ENCODE data around the gene IL18R1. TPM values are rescaled to one million over a fixed set of nuclear protein-coding genes. Genes with fewer than 3 reads are reported as not detected.

Gene IL18R1
- total and polyA plus RNA-seq, 9 of the 15 experiments (the other 6 are each of a cell fraction or from before 2014, with no cell fraction given), result 0.55 to 10.0 (median 2.5) TPM

DNA sequence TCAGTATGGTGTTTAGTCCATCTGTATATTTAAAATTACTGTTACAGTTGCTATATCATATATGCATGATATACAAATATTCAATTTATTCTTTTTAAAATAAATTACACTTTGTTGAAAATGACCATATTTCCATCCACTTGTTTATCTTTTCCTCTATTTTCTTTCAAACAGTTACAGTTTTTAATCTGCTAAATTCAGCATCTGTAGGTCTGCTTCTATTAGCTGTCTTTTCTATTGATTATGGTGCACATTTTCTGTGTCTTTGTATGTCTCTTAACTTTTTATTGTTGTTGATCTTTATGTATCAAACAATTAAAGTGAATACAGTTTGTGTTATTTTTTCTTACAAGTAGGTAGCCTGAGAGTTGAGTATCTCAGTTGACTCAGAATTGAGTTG is 28.1 kb downstream of the IL18R1 start:
- POLR2A ChIA-PET, result no interaction called here
- Histone ChIP-seq H3K79me2 (ENCODE audit: control insufficient read depth, insufficient read depth, low read length) (no peaks in the 10 kb centered on the region), H3K27me3 (ENCODE audit: control insufficient read depth in 2 of 2, insufficient read depth in 2 of 2, low read length in 2 of 2) (no peaks in the 10 kb centered on the region), H3K4me2 (ENCODE audit: insufficient read depth, low read length) (no peak overlapping the region), H3K9me3 (replicated peaks; ENCODE audit: control insufficient read depth, insufficient read depth, low read depth, low read length) (no peaks in the 10 kb centered on the region; the same call in 1 of the 2 replicates), H3K4me1 (replicated peaks in 1 of 2; ENCODE audit: control insufficient read depth in 2 of 2, insufficient read depth in 2 of 2, low read length in 2 of 2) (no peaks in the 10 kb centered on the region), H3K9me1 (ENCODE audit: control insufficient read depth, insufficient read depth, low read length) (no peaks in the 10 kb centered on the region), H4K20me1 (replicated peaks; ENCODE audit: control insufficient read depth, insufficient read depth, low read length) (no peaks in the 10 kb centered on the region; the same call in 1 of the 2 replicates), H3K9ac (ENCODE audit: insufficient read depth in 1 of 2, low read depth in 2 of 2, low read length in 2 of 2) (no peak overlapping the region), H3K36me3 (ENCODE audit: control insufficient read depth, insufficient read depth, low read length) (no peaks in the 10 kb centered on the region), H3K27ac (ENCODE audit: extremely low read depth, low read depth, low read length) (no peak overlapping the region), H3K4me3 (no peak overlapping the region), H2AFZ (ENCODE audit: low read depth, low read length) (no peak overlapping the region)
- in situ Hi-C loops (cut with MboI), result no loop called here
- BruUV-seq (replicated peaks), result no TSS peak
- DNase-seq (ENCODE audit: extremely low read depth in 1 of 4, low spot score in 3 of 4) (no peak), FAIRE-seq (no peak), ATAC-seq (no peak)
- CTCF ChIA-PET (ENCODE audit: low intra/inter-chr PET ratio), result no interaction called here
- intact Hi-C loops (cut with micrococcal nuclease), result no loop called here
- TF ChIP-seq, protein P1, sequence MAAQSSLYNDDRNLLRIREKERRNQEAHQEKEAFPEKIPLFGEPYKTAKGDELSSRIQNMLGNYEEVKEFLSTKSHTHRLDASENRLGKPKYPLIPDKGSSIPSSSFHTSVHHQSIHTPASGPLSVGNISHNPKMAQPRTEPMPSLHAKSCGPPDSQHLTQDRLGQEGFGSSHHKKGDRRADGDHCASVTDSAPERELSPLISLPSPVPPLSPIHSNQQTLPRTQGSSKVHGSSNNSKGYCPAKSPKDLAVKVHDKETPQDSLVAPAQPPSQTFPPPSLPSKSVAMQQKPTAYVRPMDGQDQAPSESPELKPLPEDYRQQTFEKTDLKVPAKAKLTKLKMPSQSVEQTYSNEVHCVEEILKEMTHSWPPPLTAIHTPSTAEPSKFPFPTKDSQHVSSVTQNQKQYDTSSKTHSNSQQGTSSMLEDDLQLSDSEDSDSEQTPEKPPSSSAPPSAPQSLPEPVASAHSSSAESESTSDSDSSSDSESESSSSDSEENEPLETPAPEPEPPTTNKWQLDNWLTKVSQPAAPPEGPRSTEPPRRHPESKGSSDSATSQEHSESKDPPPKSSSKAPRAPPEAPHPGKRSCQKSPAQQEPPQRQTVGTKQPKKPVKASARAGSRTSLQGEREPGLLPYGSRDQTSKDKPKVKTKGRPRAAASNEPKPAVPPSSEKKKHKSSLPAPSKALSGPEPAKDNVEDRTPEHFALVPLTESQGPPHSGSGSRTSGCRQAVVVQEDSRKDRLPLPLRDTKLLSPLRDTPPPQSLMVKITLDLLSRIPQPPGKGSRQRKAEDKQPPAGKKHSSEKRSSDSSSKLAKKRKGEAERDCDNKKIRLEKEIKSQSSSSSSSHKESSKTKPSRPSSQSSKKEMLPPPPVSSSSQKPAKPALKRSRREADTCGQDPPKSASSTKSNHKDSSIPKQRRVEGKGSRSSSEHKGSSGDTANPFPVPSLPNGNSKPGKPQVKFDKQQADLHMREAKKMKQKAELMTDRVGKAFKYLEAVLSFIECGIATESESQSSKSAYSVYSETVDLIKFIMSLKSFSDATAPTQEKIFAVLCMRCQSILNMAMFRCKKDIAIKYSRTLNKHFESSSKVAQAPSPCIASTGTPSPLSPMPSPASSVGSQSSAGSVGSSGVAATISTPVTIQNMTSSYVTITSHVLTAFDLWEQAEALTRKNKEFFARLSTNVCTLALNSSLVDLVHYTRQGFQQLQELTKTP (IDR thresholded peaks at IDR 0.05; ENCODE audit: low read depth in 1 of 2, partially characterized antibody in 2 of 2), result peak in 1 of 2 experiments; percentile 90
- TF ChIP-seq, protein P2, sequence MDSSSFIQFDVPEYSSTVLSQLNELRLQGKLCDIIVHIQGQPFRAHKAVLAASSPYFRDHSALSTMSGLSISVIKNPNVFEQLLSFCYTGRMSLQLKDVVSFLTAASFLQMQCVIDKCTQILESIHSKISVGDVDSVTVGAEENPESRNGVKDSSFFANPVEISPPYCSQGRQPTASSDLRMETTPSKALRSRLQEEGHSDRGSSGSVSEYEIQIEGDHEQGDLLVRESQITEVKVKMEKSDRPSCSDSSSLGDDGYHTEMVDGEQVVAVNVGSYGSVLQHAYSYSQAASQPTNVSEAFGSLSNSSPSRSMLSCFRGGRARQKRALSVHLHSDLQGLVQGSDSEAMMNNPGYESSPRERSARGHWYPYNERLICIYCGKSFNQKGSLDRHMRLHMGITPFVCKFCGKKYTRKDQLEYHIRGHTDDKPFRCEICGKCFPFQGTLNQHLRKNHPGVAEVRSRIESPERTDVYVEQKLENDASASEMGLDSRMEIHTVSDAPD (CRISPR knock-in tag; IDR thresholded peaks at IDR 0.05), result no peak
- TF ChIP-seq ZNF778 (CRISPR knock-in tag; IDR thresholded peaks at IDR 0.05), result no peak

Measured in K562 (cell line).